IMR-90 (cell line): ENCODE results near the gene MAPK8IP1. TPM values are rescaled to one million over a fixed set of nuclear protein-coding genes. Genes with fewer than 3 reads are reported as not detected.

Experiments
- ATAC-seq: fragments of 200-7000 bp; cut with Tn5 transposase; 2 replicates; pipeline ENCODE4 v1.9.1; 2020; ENCODE audit warnings: low read depth, mild to moderate bottlenecking, moderate library complexity
- BruUV-seq: library from RNA; stranded (reverse); fragments of 400-500 nt; replicated peaks from 2 replicates; lab custom pipeline; 2021; lab: Mats Ljungman, UMichigan
- CTCF ChIA-PET: fragments of 300-600 bp; formaldehyde crosslinking; extraction: SDS; loops from one replicate; lab custom pipeline; 2021; ENCODE audit warnings: antibody characterized with exemption; lab: Yijun Ruan, JAX
- POLR2A ChIA-PET: fragments of 300-600 bp; sonication (Branson Sonifier 250); formaldehyde crosslinking; loops from one replicate; lab custom pipeline; 2022; ENCODE audit warnings: antibody characterized with exemption; ENCODE audit not compliant: unreplicated experiment; lab: Charles Lee
- DNase-seq: peaks from one replicate; pipeline ENCODE4 v3.0.0; 2013
- H2AFZ ChIP-seq: replicated peaks from 2 replicates; pipeline ENCODE3; 2013; ENCODE audit warnings: low read length, mild to moderate bottlenecking; ENCODE audit not compliant: poor library complexity
- H2AK5ac ChIP-seq: 2 replicates; pipeline ENCODE4 v1.6.1; 2013; ENCODE audit warnings: low read depth, low read length, inconsistent platforms
- H2AK9ac ChIP-seq: replicated peaks from 2 replicates; pipeline ENCODE3; 2013; ENCODE audit warnings: mild to moderate bottlenecking, low read depth, low read length, moderate library complexity; ENCODE audit not compliant: poor library complexity
- H2BK120ac ChIP-seq: 2 replicates; pipeline ENCODE4 v1.6.1; 2013; ENCODE audit warnings: low read depth, low read length, inconsistent platforms
- H2BK15ac ChIP-seq: 3 replicates; pipeline ENCODE4 v1.6.1; 2013; ENCODE audit warnings: low read depth, low read length, inconsistent platforms
- H2BK20ac ChIP-seq: 2 replicates; pipeline ENCODE4 v1.6.1; 2013; ENCODE audit warnings: low read depth, mild to moderate bottlenecking, inconsistent platforms, low read length, moderate library complexity
- H2BK5ac ChIP-seq: 2 replicates; pipeline ENCODE4 v1.6.1; 2013; ENCODE audit warnings: mild to moderate bottlenecking, low read depth, low read length, inconsistent platforms; ENCODE audit not compliant: poor library complexity, severe bottlenecking
- H3K14ac ChIP-seq: replicated peaks from 2 replicates; pipeline ENCODE4 v1.6.1; 2013; ENCODE audit warnings: low read depth, low read length, inconsistent platforms
- H3K18ac ChIP-seq: 2 replicates; pipeline ENCODE4 v1.6.1; 2013; ENCODE audit warnings: low read depth, low read length, control low read depth
- H3K23ac ChIP-seq: 2 replicates; pipeline ENCODE4 v1.6.1; 2013; ENCODE audit warnings: low read depth, low read length, inconsistent platforms
- H3K27ac ChIP-seq: 2 replicates; pipeline ENCODE4 v1.5.1; 2013; ENCODE audit warnings: mild to moderate bottlenecking, control low read depth, low read length; ENCODE audit not compliant: insufficient read depth
- H3K27me3 ChIP-seq: 2 replicates; pipeline ENCODE4 v1.6.1; 2013; ENCODE audit warnings: low read length; ENCODE audit not compliant: control insufficient read depth, insufficient read depth
- H3K36me3 ChIP-seq: 2 replicates; pipeline ENCODE4 v1.6.1; 2013; ENCODE audit warnings: low read length, mixed read lengths; ENCODE audit not compliant: control insufficient read depth, insufficient read depth
- H3K4ac ChIP-seq: 2 replicates; pipeline ENCODE4 v1.6.1; 2013; ENCODE audit warnings: low read depth, low read length, inconsistent platforms
- H3K4me1 ChIP-seq: 2 replicates; pipeline ENCODE4 v1.6.1; 2013; ENCODE audit warnings: low read length, mixed read lengths; ENCODE audit not compliant: control insufficient read depth, insufficient read depth
- H3K4me2 ChIP-seq: 2 replicates; pipeline ENCODE4 v1.6.1; 2013; ENCODE audit warnings: low read depth, mild to moderate bottlenecking, control low read depth, low read length, moderate library complexity
- H3K4me3 ChIP-seq: 2 replicates; pipeline ENCODE4 v1.5.1; 2013; ENCODE audit warnings: low read depth, mild to moderate bottlenecking, control low read depth, low read length, moderate library complexity; ENCODE audit not compliant: insufficient read depth
- H3K56ac ChIP-seq: 2 replicates; pipeline ENCODE4 v1.6.1; 2013; ENCODE audit warnings: low read length, inconsistent platforms; ENCODE audit not compliant: insufficient read depth; ENCODE audit errors: extremely low read depth
- H3K79me1 ChIP-seq, 2 experiments: 2 replicates each; pipeline ENCODE4 v1.6.1; 2013; ENCODE audit warnings: low read length in 2 of 2, inconsistent platforms in 1 of 2, low read depth in 1 of 2
- H3K9ac ChIP-seq: 2 replicates; pipeline ENCODE4 v1.6.1; 2013; ENCODE audit warnings: low read depth, low read length, control low read depth
- H3K9me1 ChIP-seq: 2 replicates; pipeline ENCODE4 v1.6.1; 2013; ENCODE audit warnings: low read length, inconsistent platforms; ENCODE audit not compliant: insufficient read depth
- H3K9me3 ChIP-seq: 2 replicates; pipeline ENCODE4 v1.6.1; 2013; ENCODE audit warnings: low read length; ENCODE audit not compliant: control insufficient read depth, insufficient read depth
- H4K20me1 ChIP-seq: 2 replicates; pipeline ENCODE4 v1.6.1; 2013; ENCODE audit warnings: low read length, inconsistent platforms; ENCODE audit not compliant: insufficient read depth
- H4K5ac ChIP-seq: 2 replicates; pipeline ENCODE4 v1.6.1; 2013; ENCODE audit warnings: mild to moderate bottlenecking, low read depth, low read length, control low read depth
- H4K8ac ChIP-seq, 2 experiments: 2 replicates each; pipeline ENCODE4 v1.6.1; 2013; ENCODE audit warnings: low read depth in 2 of 2, low read length in 2 of 2, control low read depth in 1 of 2, inconsistent platforms in 1 of 2
- H4K91ac ChIP-seq: 2 replicates; pipeline ENCODE4 v1.6.1; 2013; ENCODE audit warnings: low read depth, low read length, inconsistent platforms; ENCODE audit not compliant: insufficient read depth
- BHLHE40 ChIP-seq: fragments of 150-350 bp; IDR thresholded peaks from 2 replicates; pipeline ENCODE4 v1.6.1; 2016; ENCODE audit warnings: mild to moderate bottlenecking, low read depth, low read length
- CEBPB ChIP-seq: IDR thresholded peaks from 2 replicates; pipeline ENCODE4 v1.6.1; 2012; ENCODE audit warnings: low read depth, low read length, improper control_type of control experiment
- FOS ChIP-seq: fragments of 150-350 bp; IDR thresholded peaks from 2 replicates; pipeline ENCODE4 v1.6.1; 2016; ENCODE audit warnings: low read depth, low read length
- MAFK ChIP-seq: IDR thresholded peaks from 2 replicates; pipeline ENCODE4 v1.6.1; 2012; ENCODE audit warnings: low read depth, low read length, improper control_type of control experiment
- MAZ ChIP-seq: IDR thresholded peaks from 2 replicates; pipeline ENCODE4 v1.6.1; 2012; ENCODE audit warnings: low read depth, mild to moderate bottlenecking, low read length, improper control_type of control experiment, moderate library complexity, borderline replicate concordance
- NFE2L2 ChIP-seq: fragments of 150-350 bp; IDR thresholded peaks from 2 replicates; pipeline ENCODE4 v1.6.1; 2016; ENCODE audit warnings: low read depth, mild to moderate bottlenecking, low read length
- RAD21 ChIP-seq: IDR thresholded peaks from 2 replicates; pipeline ENCODE4 v1.6.1; 2012; ENCODE audit warnings: low read length, improper control_type of control experiment
- RCOR1 ChIP-seq: IDR thresholded peaks from 2 replicates; pipeline ENCODE4 v1.6.1; 2012; ENCODE audit warnings: mild to moderate bottlenecking, low read length, improper control_type of control experiment; ENCODE audit not compliant: insufficient replicate concordance
- WGBS, 2 experiments: methylation state at CpG; one replicate each; pipeline versions ENCODE4 v1.1.5 to v1.1.7; 2013; ENCODE audit warnings: missing lambda C conversion rate in 2 of 2; ENCODE audit not compliant: insufficient read length in 1 of 2; ENCODE audit errors: extremely low coverage in 2 of 2; 5-methylcytosine and 5-hydroxymethylcytosine counted together
- dilution Hi-C: fragments of 300-500 bp; cut with HindIII; formaldehyde crosslinking; loops from one replicate; pipeline ENCODE4 v1.14.3; 2018; ENCODE audit warnings: low sequenced_read_pairs; ENCODE audit not compliant: unreplicated experiment
- in situ Hi-C: fragments of 300-500 bp; cut with MboI; formaldehyde crosslinking; loops from 3 replicates; pipeline ENCODE4 v1.14.3; 2019; ENCODE audit warnings: low sequenced_read_pairs, inconsistent platforms, mixed read lengths
- intact Hi-C: fragments of 100-400 bp; cut with micrococcal nuclease; formaldehyde crosslinking; loops from 2 replicates; pipeline ENCODE4 v1.10.0; 2022
- polyA plus RNA-seq, 3 experiments: library from polyadenylated mRNA; depleted of rRNA; stranded (reverse); fragments of >200 nt; gene quantifications; 2 replicates each; pipeline ENCODE4 v1.2.3, GENCODE V29; 2012; ENCODE audit warnings: low replicate concordance in 1 of 3
- total RNA-seq: library from RNA; depleted of rRNA; stranded (reverse); fragments of >200 nt; gene quantifications from 2 replicates; pipeline ENCODE4 v1.2.3, GENCODE V29; 2012
- TF ChIP-seq, protein P1 (sequence below): fragments of 150-350 bp; IDR thresholded peaks from 2 replicates; pipeline ENCODE4 v1.6.1; 2016; ENCODE audit warnings: low read depth, mild to moderate bottlenecking, low read length, moderate library complexity, borderline replicate concordance

The MAPK8IP1 gene
- total and polyA plus RNA-seq, 2 of the 4 experiments (the other 2 are of a cell fraction), result 6.5 to 9.6 TPM

DNA sequence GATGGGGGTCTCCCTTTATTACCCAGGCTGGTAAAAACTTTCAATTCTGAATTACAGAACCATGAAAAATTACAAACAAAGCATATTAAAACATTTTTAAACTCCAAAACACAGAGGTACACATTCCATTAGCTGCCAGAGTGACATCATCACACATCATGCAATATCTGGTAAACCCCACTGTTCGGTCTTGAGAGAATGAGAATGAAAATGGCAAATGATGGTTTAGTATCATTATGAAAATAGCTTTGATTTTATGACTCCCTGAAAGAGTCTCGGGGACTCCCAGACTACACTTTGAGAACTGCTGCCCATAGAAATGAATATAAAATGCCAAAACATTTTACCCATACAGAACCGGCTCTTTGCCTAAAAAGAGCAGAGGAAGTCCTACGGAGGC, 55.8 kb downstream of the MAPK8IP1 start:
- no peak overlapping the region for H4K5ac ChIP-seq
- intact Hi-C loops (no loop called here), dilution Hi-C loops (no loop called here), in situ Hi-C loops (no loop called here)
- H3K4ac ChIP-seq, result no peak overlapping the region
- no peak overlapping the region for H3K4me3 ChIP-seq
- H3K9ac ChIP-seq, result no peak overlapping the region
- H2AK9ac ChIP-seq, result no peak overlapping the region
- BruUV-seq, result no TSS peak
- no peaks in the 10 kb centered on the region for H3K4me1 ChIP-seq
- no peak overlapping the region for H3K27ac ChIP-seq
- H4K20me1 ChIP-seq, result no peaks in the 10 kb centered on the region
- no peak overlapping the region for H3K18ac ChIP-seq
- H3K9me1 ChIP-seq, result no peaks in the 10 kb centered on the region
- no peak for DNase-seq
- H3K27me3 ChIP-seq, result no peaks in the 10 kb centered on the region
- H3K4me2 ChIP-seq, result no peak overlapping the region
- H2BK5ac ChIP-seq, result no peak overlapping the region
- WGBS, 2 experiments, result no CpG with 5 or more reads among the region's 4 CpGs
- H3K36me3 ChIP-seq, result peaks cover 35% of the 10 kb centered on the region
- no peak for ATAC-seq
- H2AFZ ChIP-seq, result no peak overlapping the region
- no peak overlapping the region for H4K8ac ChIP-seq
- CTCF ChIA-PET, result no interaction called here
- no peaks in the 10 kb centered on the region for H3K79me1 ChIP-seq
- no peak overlapping the region for H2BK120ac ChIP-seq
- H3K23ac ChIP-seq, result no peak overlapping the region
- no peak for TF ChIP-seq RCOR1
- TF ChIP-seq, protein P1, sequence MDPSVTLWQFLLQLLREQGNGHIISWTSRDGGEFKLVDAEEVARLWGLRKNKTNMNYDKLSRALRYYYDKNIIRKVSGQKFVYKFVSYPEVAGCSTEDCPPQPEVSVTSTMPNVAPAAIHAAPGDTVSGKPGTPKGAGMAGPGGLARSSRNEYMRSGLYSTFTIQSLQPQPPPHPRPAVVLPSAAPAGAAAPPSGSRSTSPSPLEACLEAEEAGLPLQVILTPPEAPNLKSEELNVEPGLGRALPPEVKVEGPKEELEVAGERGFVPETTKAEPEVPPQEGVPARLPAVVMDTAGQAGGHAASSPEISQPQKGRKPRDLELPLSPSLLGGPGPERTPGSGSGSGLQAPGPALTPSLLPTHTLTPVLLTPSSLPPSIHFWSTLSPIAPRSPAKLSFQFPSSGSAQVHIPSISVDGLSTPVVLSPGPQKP, result no peak
- TF ChIP-seq BHLHE40, result no peak
- TF ChIP-seq NFE2L2, result no peak
- no peak for TF ChIP-seq CEBPB
- no peak for TF ChIP-seq RAD21
- TF ChIP-seq MAZ, result no peak
- no peak for TF ChIP-seq MAFK
- no peak for TF ChIP-seq FOS
- no peak overlapping the region for H2BK20ac ChIP-seq
- H2AK5ac ChIP-seq, result no peak overlapping the region
- H3K9me3 ChIP-seq, result no peaks in the 10 kb centered on the region
- POLR2A ChIA-PET, result no interaction called here
- no peak overlapping the region for H3K14ac ChIP-seq
- H2BK15ac ChIP-seq, result no peak overlapping the region
- H3K56ac ChIP-seq, result no peak overlapping the region
- H4K91ac ChIP-seq, result no peak overlapping the region
